Coronary artery (tissue), 2 donors: ENCODE results near the gene MSN.

Experiments used
- DNase-seq: peaks from one replicate; pipeline ENCODE4 v3.0.0-alpha.2; 2017; ENCODE audit warnings: low spot score
- H3K27ac ChIP-seq, 2 donors: fragments of 200-600 bp; sonication (generic); one replicate each; pipeline ENCODE4 v1.5.1; 2016 to 2019
- H3K4me3 ChIP-seq: fragments of 200-600 bp; sonication (generic); 2 replicates; pipeline ENCODE4 v1.5.1; 2016; ENCODE audit warnings: mild to moderate bottlenecking, moderate library complexity
- CTCF ChIP-seq: fragments of 200-600 bp; sonication (generic); IDR thresholded peaks from one replicate; pipeline ENCODE4 v1.5.1; 2019; ENCODE audit warnings: antibody characterized with exemption

The MSN gene

GRCh38 chrX:65697915-65698796, 30.7 kb downstream of the MSN start:
- TF ChIP-seq CTCF = no peak
- H3K4me3 ChIP-seq = peak overlapping the region; percentile 0
- H3K27ac ChIP-seq = peak overlapping the region; percentile 64 to 81
- no peak for DNase-seq

GRCh38 chrX:65702956-65703355, 35.5 kb downstream of the MSN start:
- H3K27ac ChIP-seq = peak overlapping the region; percentile 83 to 85
- TF ChIP-seq CTCF = no peak
- no peak overlapping the region for H3K4me3 ChIP-seq

GRCh38 chrX:65705439-65705838, 38.0 kb downstream of the MSN start:
- Histone ChIP-seq H3K4me3 (no peak overlapping the region), H3K27ac (peak overlapping the region; percentile 80 to 83)
- no peak for DNase-seq
- TF ChIP-seq CTCF = no peak

More at GRCh38 chrX:65702956-65703355, 35.5 kb downstream of the MSN start:
- DNase-seq = no peak

- no peak for TF ChIP-seq CTCF
- Histone ChIP-seq H3K27ac (peak overlapping the region; percentile 80 to 83), H3K4me3 (no peak overlapping the region)
- peak; percentile 79 for DNase-seq
Measured at GRCh38 chrX:65706041-65706828, 38.8 kb downstream of the MSN start.

GRCh38 chrX:65707151-65707550, 39.7 kb downstream of the MSN start:
- Histone ChIP-seq H3K27ac (peak overlapping the region; percentile 80 to 83), H3K4me3 (no peak overlapping the region)
- DNase-seq = no peak
- TF ChIP-seq CTCF = no peak

- DNase-seq = no peak
- Histone ChIP-seq H3K4me3 (no peak overlapping the region), H3K27ac (peak overlapping the region in 1 of 2 donors; percentile 36)
- no peak for TF ChIP-seq CTCF
Measured at GRCh38 chrX:65712005-65712806, 44.8 kb downstream of the MSN start.
